ENCODE measurements around the gene CIDEC. TPM values are rescaled to one million over a fixed set of nuclear protein-coding genes. Genes with fewer than 3 reads are reported as not detected.
"Not testable (repeated sequence)": the region's sequence is repeated elsewhere in the genome, so short reads cannot be mapped to it uniquely, and the experiment has no call there.

The CIDEC gene
- total and polyA plus RNA-seq, 2 of the 13 experiments (the other 11 are each of a cell fraction or from before 2014, with no cell fraction given) = 2.5 to 10.4 TPM

DNA sequence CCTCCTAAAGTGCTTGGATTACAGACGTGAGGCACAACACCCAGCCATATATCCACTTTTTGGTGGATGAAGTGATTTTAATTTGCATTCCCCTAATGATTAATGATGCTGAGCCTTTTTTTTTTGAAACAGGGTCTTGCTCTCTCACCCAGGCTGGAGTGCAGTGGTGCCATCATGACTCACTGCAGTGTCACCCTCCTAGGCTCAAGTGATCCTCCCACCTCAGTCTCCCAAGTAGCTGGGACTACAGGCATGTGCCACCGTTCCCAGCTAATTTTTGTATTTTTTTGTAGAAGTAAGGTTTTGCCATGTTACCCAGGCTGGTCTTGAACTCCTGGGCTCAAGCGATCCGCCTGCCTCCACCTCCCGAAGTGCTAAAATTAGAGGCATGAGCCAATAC, 8.0 kb downstream of the CIDEC start:
- H3K36me3 ChIP-seq (replicated peaks in 1 of 2; ENCODE audit: control insufficient read depth in 1 of 2, insufficient read depth in 2 of 2, low read length in 2 of 2); H3K4me2 ChIP-seq (ENCODE audit: low read depth, low read length); CTCF ChIA-PET (ENCODE audit: low intra/inter-chr PET ratio, low total read pairs); H3K79me2 ChIP-seq (ENCODE audit: insufficient read depth, low read length); H3K9me3 ChIP-seq (ENCODE audit: low read length); H4K20me1 ChIP-seq (ENCODE audit: insufficient read depth, low read length); ATAC-seq; H3K4me3 ChIP-seq (replicated peaks in 1 of 3; ENCODE audit: insufficient read depth in 1 of 3, low read depth in 2 of 3, low read length in 3 of 3); POLR2A ChIA-PET; BruUV-seq (replicated peaks); H3K27me3 ChIP-seq (ENCODE audit: control insufficient read depth in 1 of 2, insufficient read depth in 2 of 2, low read length in 2 of 2); intact Hi-C loops (cut with micrococcal nuclease; ENCODE audit: unreplicated experiment); H2AFZ ChIP-seq (ENCODE audit: low read length); DNase-seq (ENCODE audit: low spot score); H3K9ac ChIP-seq (ENCODE audit: insufficient read depth, low read depth, low read length); H3K27ac ChIP-seq (ENCODE audit: extremely low read length, insufficient read depth, low read length); in situ Hi-C loops (cut with HindIII; ENCODE audit: extremely low pct_ligation_motif_present, low pct_unique_long_range_greater_than_20kb); FAIRE-seq: not testable (repeated sequence)
- WGBS (ENCODE audit: low lambda C conversion rate) = 100% methylated on average over 5 of the region's 5 CpGs
- peaks cover 18% of the 10 kb centered on the region for H3K4me1 ChIP-seq (ENCODE audit: insufficient read depth, low read length)

DNA sequence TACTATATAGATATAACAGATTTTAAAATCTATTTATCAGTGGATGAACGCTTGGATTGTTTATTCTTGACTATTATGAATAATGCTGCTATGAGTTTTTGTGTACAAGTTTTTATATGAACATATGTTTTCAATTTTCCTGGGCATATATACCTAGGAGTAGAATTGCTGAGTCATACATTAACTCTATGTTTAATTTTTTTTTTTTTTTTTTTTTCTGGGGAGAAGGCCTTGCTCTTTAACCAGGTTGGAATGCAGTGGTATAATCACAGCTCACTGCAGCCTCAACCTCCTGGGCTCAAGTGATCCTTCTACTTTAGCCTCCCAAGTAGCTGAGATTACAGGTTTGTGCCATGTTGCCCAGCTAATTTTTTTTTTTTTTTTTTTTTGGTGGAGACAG, 9.1 kb downstream of the CIDEC start:
- ATAC-seq = no peak; the same call in 2 of the 3 replicates
- H3K4me2 ChIP-seq (ENCODE audit: low read depth, low read length) = no peak overlapping the region

More for the DNA sequence above, 9.1 kb downstream of the CIDEC start:
- Histone ChIP-seq H3K9me3 (ENCODE audit: low read length) (no peaks in the 10 kb centered on the region), H3K36me3 (replicated peaks in 1 of 2; ENCODE audit: control insufficient read depth in 1 of 2, insufficient read depth in 2 of 2, low read length in 2 of 2) (no peaks in the 10 kb centered on the region), H2AFZ (ENCODE audit: low read length) (no peak overlapping the region), H4K20me1 (ENCODE audit: insufficient read depth, low read length) (no peaks in the 10 kb centered on the region), H3K27me3 (ENCODE audit: control insufficient read depth in 1 of 2, insufficient read depth in 2 of 2, low read length in 2 of 2) (no peaks in the 10 kb centered on the region), H3K27ac (ENCODE audit: extremely low read length, insufficient read depth, low read length) (peak overlapping the region; percentile 9), H3K79me2 (ENCODE audit: insufficient read depth, low read length) (no peaks in the 10 kb centered on the region), H3K4me3 (replicated peaks in 1 of 3; ENCODE audit: insufficient read depth in 1 of 3, low read depth in 2 of 3, low read length in 3 of 3) (no peak overlapping the region), H3K9ac (ENCODE audit: insufficient read depth, low read depth, low read length) (no peak overlapping the region), H3K4me1 (ENCODE audit: insufficient read depth, low read length) (peaks cover 20% of the 10 kb centered on the region)
- FAIRE-seq = no peak
- intact Hi-C loops (cut with micrococcal nuclease; ENCODE audit: unreplicated experiment) = no loop called here
- TF ChIP-seq MAFF (IDR thresholded peaks at IDR 0.05; ENCODE audit: low read depth, low read length) (peak; percentile 91), NFE2L2 (IDR thresholded peaks at IDR 0.05; ENCODE audit: low read length) (peak; percentile 94), RNF2 (conservative IDR thresholded peaks at IDR 0.05; ENCODE audit: low read depth) (no peak), ATF1 (CRISPR knock-in tag; IDR thresholded peaks at IDR 0.05) (no peak), MAFK (conservative IDR thresholded peaks at IDR 0.05 in 1 of 2, IDR thresholded peaks at IDR 0.05 in 1 of 2; ENCODE audit: low read length in 2 of 2) (peak; percentile 93 to 97)
- TF ChIP-seq, protein P1, sequence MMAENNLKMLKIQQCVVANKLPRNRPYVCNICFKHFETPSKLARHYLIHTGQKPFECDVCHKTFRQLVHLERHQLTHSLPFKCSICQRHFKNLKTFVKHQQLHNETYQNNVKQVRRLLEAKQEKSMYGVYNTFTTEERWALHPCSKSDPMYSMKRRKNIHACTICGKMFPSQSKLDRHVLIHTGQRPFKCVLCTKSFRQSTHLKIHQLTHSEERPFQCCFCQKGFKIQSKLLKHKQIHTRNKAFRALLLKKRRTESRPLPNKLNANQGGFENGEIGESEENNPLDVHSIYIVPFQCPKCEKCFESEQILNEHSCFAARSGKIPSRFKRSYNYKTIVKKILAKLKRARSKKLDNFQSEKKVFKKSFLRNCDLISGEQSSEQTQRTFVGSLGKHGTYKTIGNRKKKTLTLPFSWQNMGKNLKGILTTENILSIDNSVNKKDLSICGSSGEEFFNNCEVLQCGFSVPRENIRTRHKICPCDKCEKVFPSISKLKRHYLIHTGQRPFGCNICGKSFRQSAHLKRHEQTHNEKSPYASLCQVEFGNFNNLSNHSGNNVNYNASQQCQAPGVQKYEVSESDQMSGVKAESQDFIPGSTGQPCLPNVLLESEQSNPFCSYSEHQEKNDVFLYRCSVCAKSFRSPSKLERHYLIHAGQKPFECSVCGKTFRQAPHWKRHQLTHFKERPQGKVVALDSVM (CRISPR knock-in tag; IDR thresholded peaks at IDR 0.05) = peak; percentile 85
- in situ Hi-C loops (cut with HindIII; ENCODE audit: extremely low pct_ligation_motif_present, low pct_unique_long_range_greater_than_20kb) = no loop called here
- DNase-seq (ENCODE audit: low spot score) = peak; percentile 22
- 98% methylated on average over 1 of the region's 1 CpG for WGBS (ENCODE audit: low lambda C conversion rate)
- no TSS peak for BruUV-seq (replicated peaks)
- CTCF ChIA-PET (ENCODE audit: low intra/inter-chr PET ratio, low total read pairs) = no interaction called here
- POLR2A ChIA-PET = interaction anchor here (0.8 kb wide), 1 partner anchor 20 kb away, joined by 3 read pairs; no protein-coding TSS in a partner anchor

All from HepG2 (cell line).